Fibroblast of the aortic adventitia (primary cell): Measurements from ENCODE around the gene MEF2A. TPM values are rescaled to one million over a fixed set of nuclear protein-coding genes. Genes with fewer than 3 reads are reported as not detected.

ENCODE experiments used
- DNase-seq: peaks from one replicate; pipeline ENCODE4 v3.0.0-alpha.2; 2010; ENCODE audit warnings: low read depth
- H3K4me3 ChIP-seq: 2 replicates; pipeline ENCODE4 v1.5.1; 2011; ENCODE audit warnings: low read depth, mild to moderate bottlenecking, control low read depth, low read length, moderate library complexity
- CTCF ChIP-seq: IDR thresholded peaks from 2 replicates; pipeline ENCODE4 v1.5.1; 2011; ENCODE audit warnings: mild to moderate bottlenecking, low read length, control low read depth, inconsistent platforms; ENCODE audit not compliant: insufficient read depth
- total RNA-seq: library from RNA; depleted of rRNA; stranded (reverse); fragments of >200 nt; gene quantifications from 2 replicates; pipeline ENCODE4 v1.2.3, GENCODE V29; 2012; ENCODE audit warnings: low replicate concordance

The MEF2A gene
- total RNA-seq, 1 donor = 95.1 TPM

GRCh38 chr15:99711625-99712024 is 145.8 kb downstream of the MEF2A start:
- TF ChIP-seq CTCF = no peak
- H3K4me3 ChIP-seq = no peak overlapping the region
- DNase-seq = no peak

DNA sequence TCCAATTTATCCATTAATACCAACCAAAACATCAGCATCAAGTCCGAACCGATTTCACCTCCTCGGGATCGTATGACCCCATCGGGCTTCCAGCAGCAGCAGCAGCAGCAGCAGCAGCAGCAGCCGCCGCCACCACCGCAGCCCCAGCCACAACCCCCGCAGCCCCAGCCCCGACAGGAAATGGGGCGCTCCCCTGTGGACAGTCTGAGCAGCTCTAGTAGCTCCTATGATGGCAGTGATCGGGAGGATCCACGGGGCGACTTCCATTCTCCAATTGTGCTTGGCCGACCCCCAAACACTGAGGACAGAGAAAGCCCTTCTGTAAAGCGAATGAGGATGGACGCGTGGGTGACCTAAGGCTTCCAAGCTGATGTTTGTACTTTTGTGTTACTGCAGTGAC is 146.6 kb downstream of the MEF2A start:
- TF ChIP-seq CTCF = no peak
- no peak overlapping the region for H3K4me3 ChIP-seq
- no peak for DNase-seq

DNA sequence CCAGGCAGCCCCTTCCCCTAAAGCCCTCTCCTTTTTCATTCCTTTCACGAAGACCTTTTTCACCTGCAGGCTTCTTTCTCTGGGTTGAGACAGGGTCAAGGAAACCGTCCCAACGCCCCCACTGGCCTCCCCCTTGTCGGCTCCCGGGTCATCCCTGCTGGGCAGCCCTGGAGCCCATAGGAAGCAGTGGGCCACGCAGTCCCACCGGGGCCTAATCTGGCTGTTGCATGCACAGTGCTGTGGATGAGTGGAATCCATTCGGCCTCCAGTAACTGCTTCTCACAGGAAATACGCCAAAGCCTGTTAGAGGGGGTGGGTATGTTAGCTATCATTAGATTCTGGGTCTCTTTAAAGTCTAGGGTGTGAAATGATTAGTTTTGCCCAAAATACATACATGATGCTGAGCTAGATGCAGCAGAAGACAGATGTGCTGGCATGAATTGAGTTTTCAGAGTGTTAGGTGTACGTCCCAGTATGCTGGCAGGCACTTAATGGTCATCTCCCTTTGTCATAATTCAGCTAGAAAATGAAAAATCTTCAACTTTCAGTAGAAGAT is 150.8 kb downstream of the MEF2A start:
- no peak for TF ChIP-seq CTCF
- H3K4me3 ChIP-seq = no peak overlapping the region
- DNase-seq = no peak

GRCh38 chr15:99717161-99718009 is 151.6 kb downstream of the MEF2A start:
- TF ChIP-seq CTCF = no peak
- no peak overlapping the region for H3K4me3 ChIP-seq
- peak; percentile 51 for DNase-seq

- no peak for TF ChIP-seq CTCF
- no peak overlapping the region for H3K4me3 ChIP-seq
- DNase-seq = no peak
Observed at GRCh38 chr15:99718421-99718820, 152.6 kb downstream of the MEF2A start.

GRCh38 chr15:99719096-99719541 is 153.3 kb downstream of the MEF2A start:
- peak; percentile 48 for DNase-seq
- no peak overlapping the region for H3K4me3 ChIP-seq
- no peak for TF ChIP-seq CTCF
